ENCODE data around the gene KLHL40.

Gene KLHL40

GRCh38 chr3:42640771-42641370 is 44.5 kb upstream of the KLHL40 start:
- DNase-seq = no peak
- H3K4me3 ChIP-seq (ENCODE audit: low read depth, low read length) = no peak overlapping the region
- no peaks in the 10 kb centered on the region for H3K9me3 ChIP-seq
- TF ChIP-seq CTCF (IDR thresholded peaks at IDR 0.05; ENCODE audit: low read depth, low read length) = no peak
- H3K36me3 ChIP-seq = peaks cover 30% of the 10 kb centered on the region
- no peaks in the 10 kb centered on the region for H3K4me1 ChIP-seq
- no peaks in the 10 kb centered on the region for H3K27me3 ChIP-seq

- Histone ChIP-seq H3K27me3 (no peaks in the 10 kb centered on the region), H3K9me3 (no peaks in the 10 kb centered on the region), H3K4me3 (ENCODE audit: low read depth, low read length) (no peak overlapping the region), H3K4me1 (no peaks in the 10 kb centered on the region), H3K36me3 (peaks cover 6% of the 10 kb centered on the region)
- no peak for DNase-seq
- no peak for TF ChIP-seq CTCF (IDR thresholded peaks at IDR 0.05; ENCODE audit: low read depth, low read length)
These were observed 37.4 kb upstream of the KLHL40 start for GRCh38 chr3:42647821-42648459.

- no peak for TF ChIP-seq CTCF (IDR thresholded peaks at IDR 0.05; ENCODE audit: low read depth, low read length)
- H3K4me3 ChIP-seq (ENCODE audit: low read depth, low read length) = no peak overlapping the region
- no peaks in the 10 kb centered on the region for H3K27me3 ChIP-seq
- DNase-seq = no peak
- H3K9me3 ChIP-seq = no peaks in the 10 kb centered on the region
- H3K36me3 ChIP-seq = no peaks in the 10 kb centered on the region; the same call in 1 of the 2 replicates
- peaks cover 5% of the 10 kb centered on the region; the same call in 1 of the 2 replicates for H3K4me1 ChIP-seq
These were observed 36.3 kb upstream of the KLHL40 start for GRCh38 chr3:42649006-42649405.

DNA sequence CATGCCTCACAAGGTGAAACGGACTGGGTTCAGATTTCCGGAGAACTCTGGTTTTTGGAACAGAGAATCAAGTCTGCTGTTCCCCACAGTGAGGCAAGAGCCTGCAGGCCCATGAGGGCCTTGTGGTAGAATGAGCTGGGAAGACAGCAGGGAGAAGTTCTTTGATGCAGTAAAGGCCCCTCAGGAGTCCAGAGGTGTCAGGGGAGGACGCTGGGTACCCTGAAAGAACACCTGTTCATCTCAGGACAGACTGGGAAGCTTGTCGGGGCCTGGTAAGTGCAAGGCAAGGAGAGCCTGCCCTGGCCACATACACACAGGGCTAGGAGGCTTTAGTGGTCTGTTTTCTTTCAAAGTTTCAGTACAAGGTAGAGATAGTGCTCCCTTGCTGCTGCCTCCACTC is 35.6 kb upstream of the KLHL40 start:
- Histone ChIP-seq H3K4me3 (ENCODE audit: low read depth, low read length) (no peak overlapping the region), H3K36me3 (no peaks in the 10 kb centered on the region; the same call in 1 of the 2 replicates), H3K4me1 (peaks cover 5% of the 10 kb centered on the region; the same call in 1 of the 2 replicates), H3K9me3 (no peaks in the 10 kb centered on the region), H3K27me3 (no peaks in the 10 kb centered on the region)
- no peak for TF ChIP-seq CTCF (IDR thresholded peaks at IDR 0.05; ENCODE audit: low read depth, low read length)
- no peak for DNase-seq

DNA sequence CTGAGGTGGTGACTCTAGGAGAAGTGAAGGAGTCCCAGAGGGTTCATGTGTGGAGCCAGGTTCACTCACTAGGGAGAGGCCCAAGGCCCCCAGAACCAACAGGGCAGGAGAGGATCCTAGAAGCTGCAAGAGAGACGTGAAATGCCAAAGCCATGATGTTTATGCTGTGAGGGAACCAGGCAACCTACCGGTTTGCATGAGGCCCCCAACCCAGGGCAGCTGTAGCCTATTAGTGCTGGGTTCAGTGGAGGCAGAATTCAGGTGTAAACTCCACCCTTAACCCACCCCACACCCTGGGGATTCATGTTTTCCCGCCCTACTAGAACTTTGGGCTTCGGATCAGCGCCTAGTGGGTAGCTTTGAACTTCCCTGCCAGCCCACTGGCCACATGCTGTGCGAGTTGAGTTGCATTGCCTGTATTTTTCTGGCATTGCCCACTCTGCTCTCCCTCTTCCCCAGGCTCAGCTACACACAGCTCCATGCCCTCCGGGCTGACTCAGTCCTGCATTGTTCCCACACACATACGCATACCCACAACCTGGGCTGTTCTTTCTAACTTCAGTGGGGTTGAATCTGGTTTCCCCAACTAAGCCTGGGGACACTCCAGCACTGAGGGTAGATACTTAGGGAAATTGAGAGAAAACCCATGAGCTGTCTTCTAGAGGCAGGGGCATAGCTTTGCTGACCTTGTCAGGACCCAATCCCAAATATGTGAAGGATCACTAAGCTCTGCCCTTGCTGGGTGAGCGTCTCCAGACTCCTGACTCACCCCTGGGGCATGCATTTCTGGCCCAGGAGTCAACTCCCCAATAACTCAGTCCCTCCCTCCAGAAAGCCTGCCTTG is 33.9 kb upstream of the KLHL40 start:
- H3K27me3 ChIP-seq = no peaks in the 10 kb centered on the region
- no peak for TF ChIP-seq CTCF (IDR thresholded peaks at IDR 0.05; ENCODE audit: low read depth, low read length)
- no peak for DNase-seq
- no peaks in the 10 kb centered on the region; the same call in 1 of the 2 replicates for H3K36me3 ChIP-seq
- H3K9me3 ChIP-seq = no peaks in the 10 kb centered on the region
- peaks cover 5% of the 10 kb centered on the region; the same call in 1 of the 2 replicates for H3K4me1 ChIP-seq
- no peak overlapping the region for H3K4me3 ChIP-seq (ENCODE audit: low read depth, low read length)
